Measurements from ENCODE around the gene LEF1.

DNA sequence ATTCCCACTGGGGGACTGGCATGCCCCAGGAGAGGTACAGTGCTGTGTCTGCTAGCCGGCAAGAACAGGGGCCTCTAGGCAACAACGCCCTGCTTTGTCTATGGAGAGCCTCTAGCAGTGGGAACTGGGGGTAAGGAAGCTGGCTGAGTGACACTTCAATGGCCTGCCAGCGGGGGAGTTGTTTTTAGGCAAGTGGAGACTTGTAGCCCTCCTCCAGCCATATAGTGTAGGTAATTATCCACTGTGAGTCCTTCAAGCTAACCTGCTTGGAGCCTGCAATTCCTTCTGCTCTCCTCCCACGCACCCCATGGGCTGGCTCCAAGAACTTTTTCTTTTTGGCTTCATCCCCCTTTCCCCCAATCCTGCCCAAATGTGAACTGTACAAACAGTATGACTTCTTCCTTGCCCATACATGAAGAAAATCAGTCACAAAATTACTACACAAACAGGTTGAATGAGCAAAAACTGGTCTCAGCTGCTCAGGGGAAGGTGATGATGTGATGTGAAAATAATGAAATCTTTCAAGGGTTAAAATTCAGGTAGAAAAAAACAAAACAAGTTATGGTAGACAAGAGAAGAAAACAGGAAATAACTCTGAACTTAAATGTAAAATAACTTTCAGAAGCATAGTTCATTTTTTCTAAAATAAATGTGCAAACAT, 33.1 kb downstream of the LEF1 start:
- TF ChIP-seq, protein P1, sequence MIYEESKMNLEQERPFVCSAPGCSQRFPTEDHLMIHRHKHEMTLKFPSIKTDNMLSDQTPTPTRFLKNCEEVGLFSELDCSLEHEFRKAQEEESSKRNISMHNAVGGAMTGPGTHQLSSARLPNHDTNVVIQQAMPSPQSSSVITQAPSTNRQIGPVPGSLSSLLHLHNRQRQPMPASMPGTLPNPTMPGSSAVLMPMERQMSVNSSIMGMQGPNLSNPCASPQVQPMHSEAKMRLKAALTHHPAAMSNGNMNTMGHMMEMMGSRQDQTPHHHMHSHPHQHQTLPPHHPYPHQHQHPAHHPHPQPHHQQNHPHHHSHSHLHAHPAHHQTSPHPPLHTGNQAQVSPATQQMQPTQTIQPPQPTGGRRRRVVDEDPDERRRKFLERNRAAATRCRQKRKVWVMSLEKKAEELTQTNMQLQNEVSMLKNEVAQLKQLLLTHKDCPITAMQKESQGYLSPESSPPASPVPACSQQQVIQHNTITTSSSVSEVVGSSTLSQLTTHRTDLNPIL (CRISPR knock-in tag; IDR thresholded peaks at IDR 0.05; ENCODE audit: low read depth): no peak
- TF ChIP-seq CSDC2 (CRISPR knock-in tag; IDR thresholded peaks at IDR 0.05) (no peak), RARB (CRISPR knock-in tag; IDR thresholded peaks at IDR 0.05) (no peak)
- TF ChIP-seq, protein P2, sequence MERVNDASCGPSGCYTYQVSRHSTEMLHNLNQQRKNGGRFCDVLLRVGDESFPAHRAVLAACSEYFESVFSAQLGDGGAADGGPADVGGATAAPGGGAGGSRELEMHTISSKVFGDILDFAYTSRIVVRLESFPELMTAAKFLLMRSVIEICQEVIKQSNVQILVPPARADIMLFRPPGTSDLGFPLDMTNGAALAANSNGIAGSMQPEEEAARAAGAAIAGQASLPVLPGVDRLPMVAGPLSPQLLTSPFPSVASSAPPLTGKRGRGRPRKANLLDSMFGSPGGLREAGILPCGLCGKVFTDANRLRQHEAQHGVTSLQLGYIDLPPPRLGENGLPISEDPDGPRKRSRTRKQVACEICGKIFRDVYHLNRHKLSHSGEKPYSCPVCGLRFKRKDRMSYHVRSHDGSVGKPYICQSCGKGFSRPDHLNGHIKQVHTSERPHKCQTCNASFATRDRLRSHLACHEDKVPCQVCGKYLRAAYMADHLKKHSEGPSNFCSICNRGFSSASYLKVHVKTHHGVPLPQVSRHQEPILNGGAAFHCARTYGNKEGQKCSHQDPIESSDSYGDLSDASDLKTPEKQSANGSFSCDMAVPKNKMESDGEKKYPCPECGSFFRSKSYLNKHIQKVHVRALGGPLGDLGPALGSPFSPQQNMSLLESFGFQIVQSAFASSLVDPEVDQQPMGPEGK (CRISPR knock-in tag; IDR thresholded peaks at IDR 0.05; ENCODE audit: borderline replicate concordance): no peak
- TF ChIP-seq, protein P3, sequence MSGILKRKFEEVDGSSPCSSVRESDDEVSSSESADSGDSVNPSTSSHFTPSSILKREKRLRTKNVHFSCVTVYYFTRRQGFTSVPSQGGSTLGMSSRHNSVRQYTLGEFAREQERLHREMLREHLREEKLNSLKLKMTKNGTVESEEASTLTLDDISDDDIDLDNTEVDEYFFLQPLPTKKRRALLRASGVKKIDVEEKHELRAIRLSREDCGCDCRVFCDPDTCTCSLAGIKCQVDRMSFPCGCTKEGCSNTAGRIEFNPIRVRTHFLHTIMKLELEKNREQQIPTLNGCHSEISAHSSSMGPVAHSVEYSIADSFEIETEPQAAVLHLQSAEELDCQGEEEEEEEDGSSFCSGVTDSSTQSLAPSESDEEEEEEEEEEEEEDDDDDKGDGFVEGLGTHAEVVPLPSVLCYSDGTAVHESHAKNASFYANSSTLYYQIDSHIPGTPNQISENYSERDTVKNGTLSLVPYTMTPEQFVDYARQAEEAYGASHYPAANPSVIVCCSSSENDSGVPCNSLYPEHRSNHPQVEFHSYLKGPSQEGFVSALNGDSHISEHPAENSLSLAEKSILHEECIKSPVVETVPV (CRISPR knock-in tag; IDR thresholded peaks at IDR 0.05): no peak

Data from SK-N-SH treated with all-trans-retinoic acid at 6 μM for 48 hours (cell line).